ENCODE results near the gene TXNRD1. TPM values are rescaled to one million over a fixed set of nuclear protein-coding genes. Genes with fewer than 3 reads are reported as not detected.
"Not testable (repeated sequence)": the region's sequence is repeated elsewhere in the genome, so short reads cannot be mapped to it uniquely, and the experiment has no call there.

TXNRD1 gene
- total RNA-seq, 2 donors from 2014 or later = 87.6 to 115 TPM

DNA sequence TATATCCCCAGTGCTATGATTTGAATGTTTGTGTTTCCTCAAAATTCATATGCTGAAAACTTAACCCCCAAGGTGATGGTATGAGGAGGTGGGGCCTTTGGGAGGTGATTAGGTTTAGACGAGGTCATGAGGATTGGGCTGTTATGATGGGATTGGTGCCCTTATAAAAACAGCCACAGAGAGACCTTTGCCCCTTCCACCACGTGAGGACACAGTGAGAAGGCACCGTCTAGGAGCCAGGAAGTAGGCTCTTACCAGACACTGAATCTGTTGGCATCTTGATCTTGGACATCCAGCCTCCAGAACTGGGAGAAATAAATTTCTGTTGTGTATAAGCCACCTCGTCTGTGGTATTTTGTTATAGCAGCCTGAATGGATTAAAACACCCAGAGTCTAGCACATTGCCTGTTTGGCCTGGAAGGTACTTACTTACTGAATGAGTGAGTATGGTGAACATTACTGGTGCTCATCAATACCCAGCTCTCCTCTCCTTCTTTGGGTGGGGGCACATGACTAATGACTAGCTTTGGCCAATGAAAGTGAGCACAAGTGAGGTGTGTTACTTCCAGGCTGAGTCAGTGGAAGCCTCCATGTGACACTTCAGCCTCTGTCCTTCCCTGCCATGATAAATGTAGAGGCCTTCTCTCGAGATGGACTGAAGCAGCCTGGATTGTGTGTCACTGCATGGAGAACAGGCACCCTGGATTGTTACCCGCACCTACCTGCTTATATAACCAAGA, 168.7 kb downstream of the TXNRD1 start:
- Histone ChIP-seq H3K4me3 (no peak overlapping the region), H3K36me3 (no peaks in the 10 kb centered on the region), H3K27me3 (replicated peaks; ENCODE audit: insufficient read depth) (no peaks in the 10 kb centered on the region), H3K4me1 (replicated peaks) (no peaks in the 10 kb centered on the region), H3K27ac (no peak overlapping the region), H3K9me3 (no peaks in the 10 kb centered on the region)
- no peak for DNase-seq (ENCODE audit: low spot score)
- intact Hi-C loops (cut with DNase I) = loop anchor here (5.0 kb wide), 2 partner anchors 493 to 668 kb away; no protein-coding TSS in a partner anchor
- WGBS = 86% methylated on average over 6 of the region's 6 CpGs
- TF ChIP-seq POLR2A (IDR thresholded peaks at IDR 0.05) (no peak), POLR2AphosphoS5 (IDR thresholded peaks at IDR 0.05) (no peak)
- TF ChIP-seq, protein P1, sequence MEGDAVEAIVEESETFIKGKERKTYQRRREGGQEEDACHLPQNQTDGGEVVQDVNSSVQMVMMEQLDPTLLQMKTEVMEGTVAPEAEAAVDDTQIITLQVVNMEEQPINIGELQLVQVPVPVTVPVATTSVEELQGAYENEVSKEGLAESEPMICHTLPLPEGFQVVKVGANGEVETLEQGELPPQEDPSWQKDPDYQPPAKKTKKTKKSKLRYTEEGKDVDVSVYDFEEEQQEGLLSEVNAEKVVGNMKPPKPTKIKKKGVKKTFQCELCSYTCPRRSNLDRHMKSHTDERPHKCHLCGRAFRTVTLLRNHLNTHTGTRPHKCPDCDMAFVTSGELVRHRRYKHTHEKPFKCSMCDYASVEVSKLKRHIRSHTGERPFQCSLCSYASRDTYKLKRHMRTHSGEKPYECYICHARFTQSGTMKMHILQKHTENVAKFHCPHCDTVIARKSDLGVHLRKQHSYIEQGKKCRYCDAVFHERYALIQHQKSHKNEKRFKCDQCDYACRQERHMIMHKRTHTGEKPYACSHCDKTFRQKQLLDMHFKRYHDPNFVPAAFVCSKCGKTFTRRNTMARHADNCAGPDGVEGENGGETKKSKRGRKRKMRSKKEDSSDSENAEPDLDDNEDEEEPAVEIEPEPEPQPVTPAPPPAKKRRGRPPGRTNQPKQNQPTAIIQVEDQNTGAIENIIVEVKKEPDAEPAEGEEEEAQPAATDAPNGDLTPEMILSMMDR (IDR thresholded peaks at IDR 0.05) = no peak

- Histone ChIP-seq H3K9me3 (no peaks in the 10 kb centered on the region), H3K27me3 (replicated peaks; ENCODE audit: insufficient read depth) (no peaks in the 10 kb centered on the region), H3K36me3 (no peaks in the 10 kb centered on the region), H3K27ac (no peak overlapping the region), H3K4me1 (replicated peaks) (no peaks in the 10 kb centered on the region), H3K4me3 (no peak overlapping the region)
- WGBS = 36% methylated on average over 1 of the region's 1 CpG
- TF ChIP-seq, protein P1 (IDR thresholded peaks at IDR 0.05) = no peak
- TF ChIP-seq POLR2AphosphoS5 (IDR thresholded peaks at IDR 0.05) (no peak), POLR2A (IDR thresholded peaks at IDR 0.05) (no peak)
- no peak for DNase-seq (ENCODE audit: low spot score)
- intact Hi-C loops (cut with DNase I) = no loop called here
Measured at GRCh38 chr12:104385510-104385909, 169.9 kb downstream of the TXNRD1 start.

- Histone ChIP-seq H3K36me3 (no peaks in the 10 kb centered on the region), H3K27ac (no peak overlapping the region), H3K4me3 (no peak overlapping the region), H3K4me1 (replicated peaks) (no peaks in the 10 kb centered on the region), H3K27me3 (replicated peaks; ENCODE audit: insufficient read depth) (no peaks in the 10 kb centered on the region), H3K9me3 (no peaks in the 10 kb centered on the region)
- no peak for DNase-seq (ENCODE audit: low spot score)
- 95% methylated on average over 3 of the region's 3 CpGs for WGBS
- intact Hi-C loops (cut with DNase I) = no loop called here
- TF ChIP-seq POLR2A (IDR thresholded peaks at IDR 0.05) = no peak
- TF ChIP-seq, protein P1 (IDR thresholded peaks at IDR 0.05) = no peak
- no peak for TF ChIP-seq POLR2AphosphoS5 (IDR thresholded peaks at IDR 0.05)
Measured at GRCh38 chr12:104386461-104386860, 170.9 kb downstream of the TXNRD1 start.

DNA sequence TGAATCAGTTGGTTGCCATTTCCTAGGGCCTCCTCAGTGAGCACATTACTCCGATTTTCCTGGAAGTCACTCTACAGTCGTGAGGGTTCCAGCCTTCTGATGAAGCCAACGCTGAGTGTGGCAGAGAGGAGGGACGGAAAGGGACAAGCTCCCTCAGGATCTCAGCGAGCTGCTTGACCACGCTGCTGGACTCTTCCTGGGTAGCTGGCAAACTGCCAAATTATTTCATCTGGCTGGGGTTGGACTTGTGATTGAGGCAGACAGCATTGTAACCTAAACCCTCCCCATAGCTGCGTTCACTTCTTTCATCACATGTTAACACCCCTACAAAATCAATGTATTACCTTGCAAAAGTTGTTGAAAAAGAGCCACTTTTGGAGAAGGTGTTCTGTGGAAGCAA, 171.6 kb downstream of the TXNRD1 start:
- Histone ChIP-seq H3K4me3 (no peak overlapping the region), H3K27me3 (replicated peaks; ENCODE audit: insufficient read depth) (no peaks in the 10 kb centered on the region), H3K9me3 (no peaks in the 10 kb centered on the region), H3K27ac (no peak overlapping the region), H3K36me3 (no peaks in the 10 kb centered on the region), H3K4me1 (replicated peaks) (no peaks in the 10 kb centered on the region)
- 52% methylated on average over 7 of the region's 7 CpGs for WGBS
- intact Hi-C loops (cut with DNase I) = no loop called here
- TF ChIP-seq, protein P1 (IDR thresholded peaks at IDR 0.05) = no peak
- TF ChIP-seq POLR2AphosphoS5 (IDR thresholded peaks at IDR 0.05) (no peak), POLR2A (IDR thresholded peaks at IDR 0.05) (no peak)
- no peak for DNase-seq (ENCODE audit: low spot score)

GRCh38 chr12:104394086-104394485, 178.5 kb downstream of the TXNRD1 start:
- intact Hi-C loops (cut with DNase I); DNase-seq (ENCODE audit: low spot score); H3K4me1 ChIP-seq (replicated peaks); H3K9me3 ChIP-seq; H3K27ac ChIP-seq; H3K4me3 ChIP-seq; H3K27me3 ChIP-seq (replicated peaks; ENCODE audit: insufficient read depth); H3K36me3 ChIP-seq: not testable (repeated sequence)
- 93% methylated on average over 11 of the region's 11 CpGs for WGBS

Other genes starting within 250 kb of the TXNRD1 start
- 10 to 100 TPM; 11.6 to 12.1 TPM for gene TDG, start 249.9 kb upstream of the TXNRD1 start, total RNA-seq
- 10 to 100 TPM in 1 of 2 donors, 1 to 10 TPM in 1; 3.1 to 11.2 TPM for gene GLT8D2, start 165.6 kb upstream of the TXNRD1 start, total RNA-seq
- gene HCFC2, start 151.2 kb upstream of the TXNRD1 start, total RNA-seq = 10 to 100 TPM; 18.3 to 18.6 TPM
- 10 to 100 TPM; 37.9 to 41.1 TPM for gene NFYB, start 77.6 kb upstream of the TXNRD1 start, total RNA-seq
- 10 to 100 TPM in 1 of 2 donors, 1 to 10 TPM in 1; 8.6 to 18.1 TPM for gene EID3, start 88.0 kb downstream of the TXNRD1 start, total RNA-seq
- gene CHST11, start 241.2 kb downstream of the TXNRD1 start, total RNA-seq = 10 to 100 TPM; 10.4 to 25.4 TPM

Data from prostate gland (tissue), 2 donors.